Measurements from ENCODE around the gene WRAP53. TPM values are rescaled to one million over a fixed set of nuclear protein-coding genes. Genes with fewer than 3 reads are reported as not detected.

The WRAP53 gene
- polyA plus RNA-seq, 1 donor from 2014 or later: 15.3 TPM

- peaks cover 1% of the 10 kb centered on the region for H3K36me3 Mint-ChIP-seq
- no peak overlapping the region for H3K27ac Mint-ChIP-seq
- H3K27me3 Mint-ChIP-seq: peaks cover 6% of the 10 kb centered on the region
- H3K4me3 Mint-ChIP-seq: peak overlapping the region in 1 of 4 donors; percentile 37
- H3K4me1 Mint-ChIP-seq: peaks cover 0 to 8% (median 3%) of the 10 kb centered on the region in 3 donors
- H3K9me3 Mint-ChIP-seq: no peaks in the 10 kb centered on the region
Measured at GRCh38 chr17:7656958-7657609, 31.2 kb upstream of the WRAP53 start.

- Mint-ChIP-seq H3K9me3 (no peaks in the 10 kb centered on the region), H3K36me3 (peaks cover 3% of the 10 kb centered on the region), H3K4me3 (no peak overlapping the region), H3K4me1 (no peaks in the 10 kb centered on the region), H3K27ac (no peak overlapping the region), H3K27me3 (no peaks in the 10 kb centered on the region)
Measured at GRCh38 chr17:7667656-7668406, 20.4 kb upstream of the WRAP53 start.

- no peak overlapping the region for H3K4me3 Mint-ChIP-seq
- H3K27me3 Mint-ChIP-seq: no peaks in the 10 kb centered on the region
- H3K4me1 Mint-ChIP-seq: no peaks in the 10 kb centered on the region
- peaks cover 8% of the 10 kb centered on the region for H3K36me3 Mint-ChIP-seq
- H3K27ac Mint-ChIP-seq: no peak overlapping the region
- H3K9me3 Mint-ChIP-seq: peaks cover 0 to 3% (median 0%) of the 10 kb centered on the region in 3 donors
Measured at GRCh38 chr17:7668482-7668881, 19.8 kb upstream of the WRAP53 start.

- H3K9me3 Mint-ChIP-seq: peaks cover 0 to 6% (median 0%) of the 10 kb centered on the region in 3 donors
- H3K4me1 Mint-ChIP-seq: peaks cover 0 to 5% (median 0%) of the 10 kb centered on the region in 3 donors
- no peak overlapping the region for H3K4me3 Mint-ChIP-seq
- H3K27me3 Mint-ChIP-seq: no peaks in the 10 kb centered on the region
- H3K36me3 Mint-ChIP-seq: peaks cover 20% of the 10 kb centered on the region
- H3K27ac Mint-ChIP-seq: no peak overlapping the region
Measured at GRCh38 chr17:7673239-7673638, 15.0 kb upstream of the WRAP53 start.

GRCh38 chr17:7674934-7675333 lies 13.3 kb upstream of the WRAP53 start:
- Mint-ChIP-seq H3K27ac (no peak overlapping the region), H3K27me3 (no peaks in the 10 kb centered on the region), H3K4me3 (no peak overlapping the region), H3K9me3 (peaks cover 0 to 6% (median 0%) of the 10 kb centered on the region in 3 donors), H3K4me1 (peaks cover 2 to 10% (median 5%) of the 10 kb centered on the region in 3 donors), H3K36me3 (peaks cover 20% of the 10 kb centered on the region)

GRCh38 chr17:7676533-7676932 lies 11.7 kb upstream of the WRAP53 start:
- Mint-ChIP-seq H3K27me3 (no peaks in the 10 kb centered on the region), H3K9me3 (peaks cover 0 to 6% (median 0%) of the 10 kb centered on the region in 3 donors), H3K27ac (peak overlapping the region in 1 of 3 donors; percentile 73), H3K4me3 (no peak overlapping the region), H3K4me1 (peaks cover 2 to 11% (median 5%) of the 10 kb centered on the region in 3 donors), H3K36me3 (peaks cover 20% of the 10 kb centered on the region)

GRCh38 chr17:7677388-7678067 lies 10.7 kb upstream of the WRAP53 start:
- Mint-ChIP-seq H3K36me3 (peaks cover 19% of the 10 kb centered on the region), H3K4me3 (no peak overlapping the region), H3K9me3 (peaks cover 0 to 6% (median 0%) of the 10 kb centered on the region in 3 donors), H3K4me1 (peaks cover 4 to 11% (median 5%) of the 10 kb centered on the region in 3 donors), H3K27ac (peak overlapping the region in 1 of 3 donors; percentile 16), H3K27me3 (no peaks in the 10 kb centered on the region)

GRCh38 chr17:7684851-7685532 lies 3.3 kb upstream of the WRAP53 start:
- Mint-ChIP-seq H3K27me3 (no peaks in the 10 kb centered on the region), H3K9me3 (no peaks in the 10 kb centered on the region), H3K4me1 (peaks cover 16 to 31% (median 26%) of the 10 kb centered on the region in 3 donors), H3K27ac (peak overlapping the region; percentile 98 to 100 (median 99)), H3K4me3 (peak overlapping the region; percentile 93 to 99 (median 98)), H3K36me3 (no peaks in the 10 kb centered on the region)

GRCh38 chr17:7685533-7686221 lies 2.6 kb upstream of the WRAP53 start:
- Mint-ChIP-seq H3K9me3 (no peaks in the 10 kb centered on the region), H3K36me3 (no peaks in the 10 kb centered on the region), H3K27ac (peak overlapping the region; percentile 98 to 100 (median 99)), H3K4me1 (peaks cover 16 to 30% (median 29%) of the 10 kb centered on the region in 3 donors), H3K4me3 (peak overlapping the region; percentile 93 to 99 (median 98)), H3K27me3 (no peaks in the 10 kb centered on the region)

GRCh38 chr17:7686222-7687071 lies 1.8 kb upstream of the WRAP53 start:
- Mint-ChIP-seq H3K36me3 (peaks cover 2% of the 10 kb centered on the region), H3K4me1 (peaks cover 18 to 30% (median 29%) of the 10 kb centered on the region in 3 donors), H3K27me3 (no peaks in the 10 kb centered on the region), H3K4me3 (peak overlapping the region; percentile 93 to 99 (median 98)), H3K9me3 (no peaks in the 10 kb centered on the region), H3K27ac (peak overlapping the region; percentile 98 to 100 (median 99))

- Mint-ChIP-seq H3K9me3 (no peaks in the 10 kb centered on the region), H3K36me3 (peaks cover 2% of the 10 kb centered on the region), H3K27me3 (no peaks in the 10 kb centered on the region), H3K27ac (peak within 1 kb of the TSS; percentile 98 to 100 (median 99)), H3K4me1 (peaks cover 18 to 30% (median 29%) of the 10 kb centered on the region in 3 donors), H3K4me3 (peak within 1 kb of the TSS; percentile 93 to 99 (median 98))
Measured at GRCh38 chr17:7687072-7687907, 987 bp upstream of the WRAP53 start, which contains the start of gene TP53. Gene TP53, minus strand, starts transcription at chr17:7687490. Its CDS starts 10,896 bp downstream, at chr17:7676594.

- Mint-ChIP-seq H3K36me3 (peaks cover 2% of the 10 kb centered on the region), H3K4me1 (peaks cover 18 to 30% (median 23%) of the 10 kb centered on the region in 3 donors), H3K27me3 (no peaks in the 10 kb centered on the region), H3K4me3 (peak overlapping the region; percentile 93 to 99 (median 98)), H3K9me3 (no peaks in the 10 kb centered on the region), H3K27ac (peak overlapping the region in 2 of 3 donors; percentile 67 to 99)
Measured at GRCh38 chr17:7688808-7689316, 585 bp downstream of the WRAP53 start.
